Neural cell (in vitro differentiated cells): ENCODE data around the gene GPN1.

Source experiments
- CTCF ChIP-seq: fragments of 450-650 bp; IDR thresholded peaks from 2 replicates; pipeline ENCODE4 v1.5.1; 2014; ENCODE audit warnings: antibody characterized with exemption, mild to moderate bottlenecking, moderate library complexity; ENCODE audit not compliant: poor library complexity, severe bottlenecking
- MXI1 ChIP-seq: fragments of 450-650 bp; conservative IDR thresholded peaks from 2 replicates; pipeline ENCODE4 v1.6.1; 2014; ENCODE audit warnings: antibody characterized with exemption, mild to moderate bottlenecking; ENCODE audit not compliant: poor library complexity, severe bottlenecking
- POLR2AphosphoS5 ChIP-seq: IDR thresholded peaks from 2 replicates; pipeline ENCODE4 v1.6.1; 2012
- RAD21 ChIP-seq: fragments of 450-650 bp; conservative IDR thresholded peaks from 2 replicates; pipeline ENCODE4 v1.6.1; 2014; ENCODE audit warnings: antibody characterized with exemption, mild to moderate bottlenecking, moderate library complexity
- TAF1 ChIP-seq: IDR thresholded peaks from 2 replicates; pipeline ENCODE4 v1.6.1; 2012; ENCODE audit warnings: low read depth

- TF ChIP-seq CTCF, result no peak
- TF ChIP-seq MXI1, result no peak
- no peak for TF ChIP-seq POLR2AphosphoS5
- TF ChIP-seq TAF1, result no peak
- TF ChIP-seq RAD21, result no peak
Measured at GRCh38 chr2:27672723-27673486, 44.1 kb downstream of the GPN1 start.
